GM18499 (cell line): ENCODE results near the gene LRIT1.

Experiments used
- ATAC-seq: cut with Tn5 transposase; IDR thresholded peaks from one replicate; pipeline ENCODE4 v1.9.1; 2021; ENCODE audit warnings: moderate number of reproducible peaks; ENCODE audit not compliant: insufficient read depth, unreplicated experiment

The LRIT1 gene

DNA sequence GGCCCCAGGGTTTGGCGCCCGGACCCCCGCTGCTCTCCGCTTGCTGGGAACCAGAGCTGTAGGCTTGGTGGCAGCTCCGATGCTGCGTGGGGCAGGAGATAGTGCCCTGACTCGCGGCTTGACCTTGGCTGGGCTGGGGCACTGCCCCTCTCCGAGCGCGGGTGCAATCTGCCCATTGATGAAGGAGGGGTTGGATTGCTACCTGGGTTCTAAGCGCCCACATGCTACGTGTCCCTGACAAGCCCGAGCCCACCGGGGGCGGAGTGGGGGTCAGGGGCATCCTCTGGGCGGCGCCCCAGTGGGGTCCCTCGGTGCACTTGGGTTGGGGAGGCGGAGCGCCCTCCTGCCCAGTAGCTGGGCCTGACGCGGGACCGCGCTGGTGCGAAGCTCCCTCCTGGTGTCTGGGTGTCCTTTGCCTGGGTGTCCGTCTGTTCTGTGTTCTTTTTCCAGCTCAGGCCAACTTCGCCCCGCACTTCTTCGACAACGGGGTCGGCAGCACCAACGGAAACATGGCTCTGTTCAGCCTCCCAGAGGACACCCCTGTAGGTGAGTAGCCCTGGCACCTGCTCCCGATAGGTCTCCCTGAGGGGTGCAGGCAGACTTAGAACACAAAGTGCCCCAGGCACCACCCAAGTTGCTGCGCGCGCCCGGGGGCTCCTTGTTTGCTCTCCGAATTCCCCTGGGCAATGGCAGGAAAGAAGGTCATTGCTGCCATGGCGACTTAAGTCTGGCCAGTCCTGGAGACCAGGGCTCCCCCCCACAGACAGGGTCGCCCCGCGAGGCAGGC is 46.1 kb downstream of the LRIT1 start:
- no peak for ATAC-seq

DNA sequence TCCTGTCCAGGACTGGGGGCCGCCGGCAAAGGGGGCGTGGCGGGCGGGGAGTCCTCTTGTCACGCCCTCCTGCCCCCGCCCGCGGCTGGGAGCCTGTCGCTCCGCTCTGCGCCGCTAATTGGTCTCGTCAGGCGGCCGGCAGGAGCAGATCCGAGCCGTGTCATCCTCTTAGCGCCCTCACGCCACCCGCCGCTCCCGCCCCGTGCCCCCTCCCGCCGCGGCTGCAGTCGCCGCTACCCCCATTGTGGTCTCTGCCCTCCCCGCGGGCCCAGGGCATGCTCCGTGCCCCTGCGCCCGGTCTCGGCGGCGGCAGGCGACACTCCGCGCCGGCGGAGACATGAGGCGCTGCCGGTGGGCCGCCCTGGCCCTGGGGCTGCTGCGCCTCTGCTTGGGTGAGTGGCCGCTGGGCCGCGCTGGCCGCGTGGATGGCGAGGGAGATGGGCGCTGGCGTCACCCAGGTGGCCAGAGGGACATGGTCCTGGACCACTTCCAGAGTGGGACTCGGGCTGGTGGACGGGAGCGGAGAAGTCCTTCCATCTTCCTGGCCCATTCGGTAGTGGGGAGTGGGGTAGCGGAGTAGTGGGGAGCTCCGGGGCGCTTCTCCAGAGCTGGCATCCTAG is 46.8 kb downstream of the LRIT1 start, which contains the start of gene CDHR1:
TSS of gene CDHR1 (plus strand) at position 114 of the 620 bp plus-strand sequence. CDS start at position 338, 224 bp downstream.
- no peak for ATAC-seq

DNA sequence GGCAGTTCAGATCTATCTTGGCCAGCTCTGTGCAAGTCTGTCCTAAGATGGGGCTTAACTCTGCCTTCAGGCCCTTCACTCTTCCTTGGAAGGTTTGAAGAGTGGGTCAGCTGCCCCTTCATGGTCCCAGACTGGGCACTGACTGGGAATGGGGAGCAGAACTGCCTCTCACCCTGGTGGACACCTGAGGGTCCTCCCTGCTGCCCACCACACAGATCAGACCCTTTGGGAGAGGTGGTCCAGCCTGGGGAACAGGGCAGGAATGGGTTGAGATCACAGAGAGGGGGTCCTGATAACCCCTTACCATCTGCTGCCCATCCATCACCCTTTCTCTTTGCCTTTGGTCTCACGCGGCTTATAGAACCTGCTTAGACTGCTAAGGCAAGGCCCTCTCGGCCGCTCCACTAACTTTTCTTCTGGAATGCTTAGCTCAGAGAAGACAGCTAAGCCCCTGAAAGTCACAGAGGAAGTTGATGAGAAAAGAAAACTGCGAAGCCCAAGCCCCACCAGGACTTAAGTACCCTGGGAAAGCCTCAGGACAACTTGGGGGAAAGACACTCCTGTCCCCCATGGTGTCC is 47.4 kb downstream of the LRIT1 start:
- no peak for ATAC-seq

DNA sequence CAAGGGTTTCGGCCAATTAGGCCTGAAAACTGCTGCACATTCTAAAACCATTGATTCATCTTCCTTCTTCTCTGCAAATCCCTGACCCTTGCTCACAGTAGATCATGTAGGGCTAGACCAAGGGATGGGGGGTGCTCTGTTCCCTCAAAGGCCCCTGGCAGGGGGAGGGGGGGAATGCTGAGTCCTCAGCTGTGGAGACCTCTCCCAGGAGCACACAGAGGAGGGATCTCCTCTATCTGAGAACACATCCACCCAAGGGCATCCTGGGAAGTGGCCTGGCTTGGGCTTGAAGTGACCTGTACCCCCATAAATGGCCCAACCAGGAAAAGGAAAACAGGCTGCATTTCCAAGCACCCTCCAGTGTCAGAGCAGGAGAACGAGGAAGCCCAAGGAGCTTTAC is 48.0 kb downstream of the LRIT1 start:
- no peak for ATAC-seq

DNA sequence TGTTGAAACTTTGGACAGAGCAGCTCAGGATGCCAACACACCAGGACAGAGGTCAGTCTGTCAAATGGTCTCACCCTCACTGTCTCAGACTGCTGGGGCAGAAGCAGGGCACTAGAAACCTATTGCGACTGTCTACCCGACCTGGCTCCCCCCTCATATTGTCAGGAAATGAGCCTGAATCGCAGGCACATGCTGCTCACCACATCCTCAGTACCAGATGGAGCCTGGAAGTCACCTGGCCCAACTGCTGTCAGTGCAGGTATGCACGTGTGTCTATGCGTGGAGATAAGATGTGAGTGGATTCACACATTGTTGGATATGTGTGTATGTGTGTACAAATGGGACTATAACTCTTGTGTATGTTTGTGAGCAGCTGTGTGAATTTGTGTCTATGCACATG is 50.2 kb downstream of the LRIT1 start:
- no peak for ATAC-seq

DNA sequence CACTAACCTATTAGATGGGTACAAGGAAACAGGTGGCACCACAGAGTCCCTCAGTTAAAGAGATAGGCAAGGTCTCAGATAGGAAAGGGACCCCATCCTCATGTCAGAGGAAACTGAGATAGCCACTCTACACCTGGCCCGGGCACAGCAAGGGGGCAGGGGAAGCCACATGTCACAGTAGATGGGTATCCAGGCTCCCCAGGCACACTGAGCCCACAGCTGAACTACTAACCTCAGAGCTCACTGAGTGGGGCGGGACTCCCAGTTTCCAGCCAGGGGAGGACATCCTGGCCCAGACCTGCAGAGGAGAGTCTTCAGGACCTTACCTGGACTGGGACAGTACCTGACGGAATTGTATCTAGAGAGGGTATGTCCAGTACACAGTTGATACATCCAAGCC is 50.7 kb downstream of the LRIT1 start:
- no peak for ATAC-seq

DNA sequence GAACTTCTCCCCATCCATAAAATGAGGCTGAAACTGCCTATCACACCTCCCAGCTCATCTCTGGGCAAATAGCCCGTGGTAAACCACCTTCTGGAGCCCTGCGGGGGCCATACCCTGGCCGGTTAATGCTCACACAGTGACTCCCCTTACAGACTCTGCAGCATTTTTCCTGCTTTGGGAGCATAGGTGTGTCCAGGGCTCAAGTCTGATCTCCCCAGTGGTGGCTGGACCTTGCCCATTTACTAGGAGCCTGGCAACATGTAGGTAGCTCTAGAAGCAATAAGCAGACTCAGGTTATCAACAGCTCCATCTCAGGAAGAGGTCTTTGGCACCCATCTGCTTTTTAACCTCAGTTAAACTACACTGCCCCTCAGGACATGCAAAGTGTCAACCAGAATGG is 52.5 kb downstream of the LRIT1 start:
- no peak for ATAC-seq

DNA sequence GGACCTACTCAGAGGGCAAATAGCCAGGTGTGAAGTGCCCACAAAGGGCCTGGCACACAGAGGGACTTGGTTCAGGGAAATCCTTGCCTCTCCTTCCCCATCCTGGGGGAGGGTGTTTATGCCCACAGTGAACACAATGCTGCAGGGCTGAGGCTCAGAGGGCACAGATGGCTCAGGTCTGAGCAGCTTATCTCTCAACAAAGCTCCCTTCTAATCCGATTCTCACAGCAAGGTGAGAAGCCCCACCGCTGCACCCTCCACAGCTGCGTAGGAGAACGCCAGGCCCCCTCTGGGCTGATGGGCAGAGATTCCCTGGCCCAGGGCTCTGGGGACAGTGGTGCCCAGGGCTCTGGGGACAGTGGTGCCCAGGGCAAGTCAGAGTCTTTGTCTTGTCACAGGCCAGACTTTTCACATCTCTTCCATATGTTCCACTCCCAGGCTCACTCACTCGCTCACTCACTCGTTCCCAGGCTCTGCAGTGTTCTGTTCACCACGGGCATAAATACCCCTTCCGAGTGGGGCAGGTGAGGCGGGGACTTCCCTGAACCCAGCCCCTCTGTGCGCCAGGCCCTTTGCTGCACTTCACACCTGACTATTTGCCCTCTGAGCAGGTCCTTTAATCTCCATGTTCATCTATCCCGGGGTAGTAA is 55.7 kb downstream of the LRIT1 start:
- ATAC-seq: no peak

DNA sequence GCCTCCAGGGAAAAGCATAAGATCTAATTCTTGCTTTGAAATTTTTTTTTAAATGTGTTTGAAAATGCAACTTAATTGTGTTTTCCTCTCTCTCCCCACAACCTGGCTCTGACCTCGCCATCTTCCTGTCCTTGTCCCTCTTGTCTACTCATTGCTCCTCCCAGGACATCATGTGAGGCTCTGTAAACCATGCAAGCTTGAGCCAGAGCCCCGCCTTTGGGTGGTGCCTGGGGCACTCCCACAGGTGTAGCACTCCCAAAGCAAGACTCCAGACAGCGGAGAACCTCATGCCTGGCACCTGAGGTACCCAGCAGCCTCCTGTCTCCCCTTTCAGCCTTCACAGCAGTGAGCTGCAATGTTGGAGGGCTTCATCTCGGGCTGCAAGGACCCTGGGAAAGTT is 56.8 kb downstream of the LRIT1 start:
- ATAC-seq: no peak

DNA sequence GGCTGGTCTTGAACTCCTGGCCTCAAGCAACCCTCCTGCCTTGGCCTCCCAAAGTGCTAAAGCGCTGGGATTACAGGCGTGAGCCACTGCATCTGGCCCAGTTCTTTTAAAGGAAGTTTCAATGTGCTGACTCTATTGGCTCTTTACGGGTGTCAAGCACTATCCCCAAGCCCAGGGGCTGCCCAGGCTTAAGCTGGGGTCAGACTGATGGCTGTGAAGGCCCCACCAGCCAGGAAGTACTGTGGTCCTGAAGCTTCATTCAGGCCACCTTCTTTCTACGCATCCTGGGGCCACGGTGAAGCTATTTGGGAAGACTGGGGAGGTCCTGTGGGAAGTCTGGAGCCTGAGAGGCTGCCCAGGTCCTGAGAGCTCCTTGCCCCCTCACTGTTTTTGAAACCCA is 59.7 kb downstream of the LRIT1 start:
- no peak for ATAC-seq
